GM21717 (cell line): Measurements from ENCODE around the gene DSG2.
A peak's percentile ranks its signal among the peaks of the same experiment; 100 is the strongest.
"Not testable (repeated sequence)": the region's sequence is repeated elsewhere in the genome, so short reads cannot be mapped to it uniquely, and the experiment has no call there.

Experiments
- ATAC-seq: cut with Tn5 transposase; IDR thresholded peaks from one replicate; pipeline ENCODE4 v1.9.1; 2021; ENCODE audit warnings: mild to moderate bottlenecking, moderate library complexity; ENCODE audit not compliant: unreplicated experiment

DSG2 gene

GRCh38 chr18:31498574-31499524, 872 bp downstream of the DSG2 start:
- peak; percentile 22 for ATAC-seq

GRCh38 chr18:31500051-31500688, 2.2 kb downstream of the DSG2 start:
- ATAC-seq, result peak; percentile 96

DNA sequence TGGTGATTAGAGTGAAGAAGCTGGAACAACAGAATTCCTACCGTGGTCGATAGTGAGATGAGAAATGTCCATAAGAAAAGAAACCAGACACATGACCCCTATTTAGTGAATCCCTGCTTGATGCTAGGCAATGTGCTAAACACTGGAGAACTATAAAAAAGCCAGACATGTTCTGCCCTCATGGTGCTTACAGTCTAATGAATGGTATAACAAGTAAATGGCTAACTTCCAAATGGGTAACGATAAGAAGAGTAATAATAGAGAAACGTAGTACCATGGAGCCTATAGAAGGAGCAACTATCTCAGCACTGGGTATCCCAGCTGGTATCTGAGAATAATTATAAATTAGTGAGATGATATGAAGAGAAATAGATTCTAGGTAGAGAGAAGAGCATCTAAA, 5.0 kb downstream of the DSG2 start:
- ATAC-seq, result no peak

- no peak for ATAC-seq
Measured at GRCh38 chr18:31504455-31505147, 6.6 kb downstream of the DSG2 start.

DNA sequence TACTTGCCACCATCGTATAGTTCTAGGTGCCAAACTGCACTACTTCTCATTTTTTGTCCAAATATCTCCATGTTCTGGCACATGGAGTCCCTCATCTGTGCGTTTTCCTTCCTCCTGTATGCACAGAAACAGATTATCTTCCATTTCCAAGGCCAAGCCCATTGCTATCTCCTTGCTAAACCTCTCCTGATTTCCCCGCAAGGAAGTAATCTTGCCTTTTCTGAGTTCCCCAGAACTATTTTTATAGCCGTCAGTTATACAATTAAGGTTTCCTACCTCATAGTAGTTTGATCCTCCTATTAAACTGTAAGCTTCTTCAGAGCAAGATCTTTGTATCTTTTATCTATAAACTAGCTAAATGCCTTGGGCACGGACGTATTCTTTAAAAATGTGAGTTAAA, 7.2 kb downstream of the DSG2 start:
- no peak for ATAC-seq

GRCh38 chr18:31506024-31506742, 8.2 kb downstream of the DSG2 start:
- ATAC-seq, result no peak

DNA sequence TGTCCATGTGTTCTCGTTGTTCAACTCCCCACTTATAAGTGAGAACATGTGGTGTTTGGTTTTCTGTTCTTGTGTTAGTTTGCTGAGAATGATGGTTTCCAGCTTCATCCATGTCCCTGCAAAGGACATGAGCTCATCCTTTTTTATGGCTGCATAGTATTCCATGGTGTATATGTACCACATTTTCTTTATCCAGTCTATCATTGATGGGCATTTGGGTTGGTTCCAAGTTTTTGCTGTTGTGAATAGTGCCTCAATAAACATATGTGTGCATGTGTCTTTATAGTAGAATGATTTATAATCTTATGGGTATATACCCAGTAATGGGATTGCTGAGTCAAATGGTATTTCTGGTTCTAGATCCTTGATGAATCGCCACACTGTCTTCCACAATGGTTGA, 9.1 kb downstream of the DSG2 start:
- not testable (repeated sequence) for ATAC-seq

- ATAC-seq, result no peak
Measured at GRCh38 chr18:31508781-31509180, 10.8 kb downstream of the DSG2 start.

GRCh38 chr18:31509571-31509970, 11.6 kb downstream of the DSG2 start:
- no peak for ATAC-seq

GRCh38 chr18:31510319-31510718, 12.3 kb downstream of the DSG2 start:
- ATAC-seq, result no peak

DNA sequence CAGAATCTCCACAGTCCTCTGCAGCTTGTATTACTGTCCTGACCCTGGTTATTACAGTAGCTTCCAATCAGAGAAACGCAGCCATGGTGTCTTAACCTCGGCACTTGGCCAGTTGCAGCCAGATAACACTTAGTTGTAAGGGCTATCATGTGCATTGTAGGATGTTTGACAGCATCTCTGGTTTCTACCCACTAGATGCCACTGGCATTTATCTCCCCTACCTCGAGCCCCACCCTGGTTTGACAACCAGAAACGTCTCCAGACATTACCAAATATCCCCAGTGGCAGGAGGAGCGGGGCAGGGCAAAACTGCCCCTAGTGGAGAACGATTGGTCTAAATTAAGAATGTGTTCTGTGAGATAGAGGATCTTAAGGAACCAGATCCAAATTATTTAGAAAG, 13.1 kb downstream of the DSG2 start:
- no peak for ATAC-seq

GRCh38 chr18:31512203-31512764, 14.3 kb downstream of the DSG2 start:
- ATAC-seq, result no peak

DNA sequence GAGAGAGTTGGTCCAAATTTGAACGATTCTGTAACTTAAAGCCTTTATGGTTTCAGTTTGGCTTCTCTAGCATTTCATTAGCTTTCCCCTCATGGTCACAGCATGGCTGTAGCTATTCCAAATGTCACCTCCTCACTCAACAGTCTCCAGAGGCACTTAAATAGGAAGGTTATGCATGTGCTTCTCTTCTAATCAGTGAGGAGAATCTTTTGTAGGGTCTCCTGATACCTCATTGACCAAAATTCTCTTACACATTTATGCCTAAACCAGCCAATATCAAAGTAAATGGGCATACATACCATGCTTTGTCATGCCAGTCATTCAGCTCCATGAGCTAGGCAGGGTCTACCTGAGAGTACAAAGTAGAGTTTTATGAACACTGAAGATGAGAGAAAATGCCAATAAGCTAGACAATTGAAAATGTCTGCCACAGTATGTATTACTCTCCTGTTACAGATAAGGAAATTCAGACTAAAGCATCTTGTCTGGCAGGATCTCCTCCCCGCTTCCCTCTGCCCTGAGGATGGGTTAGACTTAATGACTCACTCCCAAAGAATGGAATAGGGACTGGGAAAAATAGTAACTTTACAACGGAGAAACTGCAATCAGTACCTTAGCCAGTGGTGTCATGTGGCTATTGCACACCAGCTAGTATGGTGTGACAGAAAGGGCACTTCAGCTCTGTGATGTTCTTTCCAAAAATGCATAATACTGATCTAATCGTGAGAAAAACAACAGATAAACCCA, 15.4 kb downstream of the DSG2 start:
- ATAC-seq, result no peak

DNA sequence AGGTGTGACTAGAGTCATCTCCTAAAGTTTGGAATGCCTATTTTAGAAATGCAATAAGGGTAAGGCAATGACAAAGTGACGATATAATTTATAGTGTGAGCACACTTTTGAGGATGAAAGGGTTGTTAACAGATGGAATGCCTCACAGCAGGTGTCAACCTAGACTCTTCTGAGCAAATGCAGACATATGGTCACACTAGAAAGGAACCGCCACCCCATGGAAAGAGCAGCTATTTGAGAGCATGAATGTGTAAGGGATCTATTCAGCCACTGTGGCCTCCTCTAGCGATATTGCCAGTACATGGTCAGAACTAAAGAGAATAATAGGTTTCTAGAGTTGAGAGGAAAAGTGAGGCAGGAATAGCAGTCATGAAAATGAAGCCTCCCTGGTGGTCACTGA, 18.5 kb downstream of the DSG2 start:
- no peak for ATAC-seq

- no peak for ATAC-seq
Measured at GRCh38 chr18:31526374-31526773, 28.4 kb downstream of the DSG2 start.

DNA sequence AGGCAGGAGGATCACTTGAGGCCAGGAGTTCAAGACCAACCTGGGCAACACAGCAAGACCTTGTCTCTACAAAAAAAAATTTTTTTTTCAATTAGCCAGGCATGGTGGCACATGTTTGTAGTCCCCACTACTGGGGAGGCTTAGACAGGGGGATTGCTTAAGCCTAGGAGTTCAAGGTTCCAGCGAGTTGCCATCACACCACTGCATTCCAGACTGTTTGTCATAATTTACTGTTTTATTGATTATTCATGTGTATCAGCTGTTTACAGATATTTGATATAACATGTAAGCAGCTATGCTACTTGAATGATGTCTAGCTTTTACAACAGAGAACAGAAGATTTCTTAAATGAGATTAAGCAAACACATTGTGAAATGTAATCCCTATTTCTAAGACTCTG, 35.3 kb downstream of the DSG2 start:
- ATAC-seq, result no peak

DNA sequence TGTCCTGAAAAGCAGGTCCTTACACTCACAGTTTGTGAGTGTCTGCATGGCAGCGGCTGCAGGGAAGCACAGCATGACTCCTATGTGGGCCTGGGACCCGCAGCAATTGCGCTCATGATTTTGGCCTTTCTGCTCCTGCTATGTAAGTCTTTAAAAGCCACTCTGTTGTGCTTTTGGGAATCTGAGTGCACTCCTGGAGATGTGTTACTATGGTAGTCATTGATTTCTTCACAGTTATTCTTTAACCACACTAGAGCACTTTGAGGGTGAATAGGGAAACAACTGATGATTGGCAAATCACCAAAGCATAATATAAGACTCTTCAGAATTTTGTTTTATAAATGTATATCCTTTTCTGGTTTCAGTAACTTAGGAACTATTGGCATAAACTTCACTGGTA, 40.9 kb downstream of the DSG2 start:
- ATAC-seq, result no peak

- ATAC-seq, result no peak
Measured at GRCh38 chr18:31546476-31546875, 48.5 kb downstream of the DSG2 start.

- no peak for ATAC-seq
Measured at GRCh38 chr18:31548853-31549252, 50.9 kb downstream of the DSG2 start.

GRCh38 chr18:31549416-31549815, 51.4 kb downstream of the DSG2 start:
- no peak for ATAC-seq
